BE2C (cell line): ENCODE measurements around the gene CHST11.

Experiments used
- DNase-seq: peaks from one replicate; pipeline ENCODE4 v3.0.0-alpha.2; 2020
- H3K27me3 ChIP-seq: fragments of 250-450 bp; sonication (Bioruptor Pico); 2 replicates; pipeline ENCODE4 v1.5.1; 2020; ENCODE audit warnings: mild to moderate bottlenecking
- H3K36me3 ChIP-seq: fragments of 250-450 bp; sonication (Bioruptor Pico); 2 replicates; pipeline ENCODE4 v1.5.1; 2020; ENCODE audit warnings: mild to moderate bottlenecking
- H3K4me1 ChIP-seq: fragments of 250-450 bp; sonication (Bioruptor Pico); 2 replicates; pipeline ENCODE4 v1.5.1; 2020
- H3K4me3 ChIP-seq: 2 replicates; pipeline ENCODE4 v1.5.1; 2011; ENCODE audit warnings: low read depth, low read length
- H3K9me3 ChIP-seq: fragments of 250-450 bp; sonication (Bioruptor Pico); 2 replicates; pipeline ENCODE4 v1.5.1; 2020
- TF ChIP-seq, protein P1 (sequence below): IDR thresholded peaks from 2 replicates; pipeline ENCODE4 v1.5.1; 2012; ENCODE audit warnings: mild to moderate bottlenecking, low read depth, low read length

Gene CHST11

DNA sequence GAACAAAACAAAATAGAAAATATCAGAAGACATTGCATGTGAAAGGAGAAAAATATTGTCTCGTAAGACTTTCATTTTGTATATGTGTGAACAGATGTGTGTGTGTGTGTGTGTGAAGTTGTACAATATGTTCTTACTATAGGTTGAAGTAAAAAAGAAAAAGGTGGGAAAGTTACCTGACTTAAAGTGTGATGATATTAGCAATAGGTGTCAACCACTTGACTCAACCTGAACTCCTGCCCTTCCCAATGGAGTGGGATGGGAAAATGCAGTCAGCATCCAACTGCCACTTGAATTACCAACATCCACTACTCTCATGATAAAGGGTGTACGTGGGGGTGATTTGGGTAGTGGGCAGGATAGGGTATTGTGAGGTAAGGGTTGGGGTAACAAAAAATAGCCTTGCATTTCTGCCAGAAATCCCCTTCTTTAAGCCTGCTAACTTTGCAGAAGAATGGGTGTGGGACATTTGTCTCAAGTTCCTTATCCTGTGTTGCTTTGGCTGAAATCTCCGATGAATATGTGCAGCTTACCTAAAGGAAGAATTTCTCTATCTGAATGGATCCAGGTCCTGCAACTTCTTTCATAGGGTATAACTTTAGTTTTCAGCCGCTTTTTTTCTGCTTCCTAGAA lies 181.6 kb downstream of the CHST11 start:
- Histone ChIP-seq H3K27me3 (no peaks in the 10 kb centered on the region), H3K4me3 (no peak overlapping the region), H3K36me3 (no peaks in the 10 kb centered on the region), H3K4me1 (no peaks in the 10 kb centered on the region), H3K9me3 (no peaks in the 10 kb centered on the region; the same call in none of the 2 replicates)
- DNase-seq, result no peak
- TF ChIP-seq, protein P1, sequence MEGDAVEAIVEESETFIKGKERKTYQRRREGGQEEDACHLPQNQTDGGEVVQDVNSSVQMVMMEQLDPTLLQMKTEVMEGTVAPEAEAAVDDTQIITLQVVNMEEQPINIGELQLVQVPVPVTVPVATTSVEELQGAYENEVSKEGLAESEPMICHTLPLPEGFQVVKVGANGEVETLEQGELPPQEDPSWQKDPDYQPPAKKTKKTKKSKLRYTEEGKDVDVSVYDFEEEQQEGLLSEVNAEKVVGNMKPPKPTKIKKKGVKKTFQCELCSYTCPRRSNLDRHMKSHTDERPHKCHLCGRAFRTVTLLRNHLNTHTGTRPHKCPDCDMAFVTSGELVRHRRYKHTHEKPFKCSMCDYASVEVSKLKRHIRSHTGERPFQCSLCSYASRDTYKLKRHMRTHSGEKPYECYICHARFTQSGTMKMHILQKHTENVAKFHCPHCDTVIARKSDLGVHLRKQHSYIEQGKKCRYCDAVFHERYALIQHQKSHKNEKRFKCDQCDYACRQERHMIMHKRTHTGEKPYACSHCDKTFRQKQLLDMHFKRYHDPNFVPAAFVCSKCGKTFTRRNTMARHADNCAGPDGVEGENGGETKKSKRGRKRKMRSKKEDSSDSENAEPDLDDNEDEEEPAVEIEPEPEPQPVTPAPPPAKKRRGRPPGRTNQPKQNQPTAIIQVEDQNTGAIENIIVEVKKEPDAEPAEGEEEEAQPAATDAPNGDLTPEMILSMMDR, result no peak

DNA sequence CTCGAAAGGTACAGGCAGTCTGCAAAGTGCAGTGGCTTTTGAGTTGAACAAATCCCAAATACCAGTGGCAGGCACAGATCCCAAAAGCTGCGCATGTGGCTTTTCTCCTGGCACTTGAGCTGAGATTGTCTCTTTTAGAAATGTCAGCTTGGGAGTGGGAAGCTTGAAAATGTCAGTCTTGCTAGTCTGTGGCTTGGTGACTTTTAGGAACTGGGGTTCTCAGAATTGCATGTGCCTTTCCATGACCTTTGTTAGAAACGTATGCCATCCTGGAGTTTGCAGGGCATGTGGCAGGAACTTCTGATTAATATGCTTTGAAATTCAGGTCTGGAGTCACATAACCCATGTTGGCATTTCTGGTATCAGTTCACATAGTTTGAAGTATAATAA lies 182.1 kb downstream of the CHST11 start:
- no peaks in the 10 kb centered on the region for H3K27me3 ChIP-seq

DNA sequence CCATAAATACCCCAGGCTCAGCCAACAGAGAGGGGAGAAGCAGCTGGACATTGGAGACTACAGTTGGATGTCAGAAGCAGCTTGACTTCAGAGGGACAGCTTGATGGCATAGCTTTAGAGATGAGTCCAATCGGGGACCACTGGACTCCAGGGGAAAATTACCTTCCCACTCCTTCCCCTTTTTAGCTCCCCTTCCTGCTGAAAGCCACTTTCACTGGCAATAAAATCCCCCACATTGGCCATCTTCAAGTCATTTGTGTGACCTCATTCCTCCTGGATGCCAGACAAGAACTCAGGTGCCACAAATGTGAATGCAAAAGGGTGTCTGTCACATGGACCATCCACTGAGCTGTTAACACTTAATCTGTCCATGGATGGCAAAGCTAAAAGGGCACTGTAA lies 184.2 kb downstream of the CHST11 start:
- TF ChIP-seq, protein P1, result no peak
- H3K4me1 ChIP-seq, result peaks cover 10% of the 10 kb centered on the region
- no peak for DNase-seq
- H3K27me3 ChIP-seq, result no peaks in the 10 kb centered on the region
- H3K9me3 ChIP-seq, result no peaks in the 10 kb centered on the region
- no peaks in the 10 kb centered on the region for H3K36me3 ChIP-seq
- H3K4me3 ChIP-seq, result no peak overlapping the region

More for the DNA sequence above, 182.1 kb downstream of the CHST11 start:
- TF ChIP-seq, protein P1, result no peak
- DNase-seq, result no peak
- Histone ChIP-seq H3K36me3 (no peaks in the 10 kb centered on the region), H3K4me3 (no peak overlapping the region), H3K4me1 (no peaks in the 10 kb centered on the region; the same call in 1 of the 2 replicates), H3K9me3 (no peaks in the 10 kb centered on the region; the same call in 1 of the 2 replicates)

DNA sequence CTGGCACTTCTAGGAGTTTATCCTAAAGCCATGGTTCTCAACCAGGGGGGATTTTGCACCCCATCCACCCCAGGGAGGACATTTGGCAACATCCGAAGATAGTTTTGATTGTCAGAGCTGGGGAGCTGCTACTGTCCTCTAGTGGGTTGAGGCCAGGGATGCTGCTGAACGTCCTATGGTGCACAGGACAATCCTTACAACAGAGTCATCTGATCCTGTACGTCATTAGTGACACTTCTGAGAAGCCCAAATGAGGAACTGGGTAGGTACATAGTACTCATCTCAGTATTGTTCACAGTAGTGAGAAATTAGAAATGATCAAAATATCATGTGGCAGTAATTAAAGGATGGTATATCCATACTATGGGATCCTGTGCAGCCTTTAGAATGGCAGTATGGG lies 185.1 kb downstream of the CHST11 start:
- no peak overlapping the region for H3K4me3 ChIP-seq
- no peaks in the 10 kb centered on the region for H3K36me3 ChIP-seq
- no peaks in the 10 kb centered on the region for H3K27me3 ChIP-seq
- DNase-seq, result no peak
- peaks cover 10% of the 10 kb centered on the region for H3K4me1 ChIP-seq
- H3K9me3 ChIP-seq, result no peaks in the 10 kb centered on the region
- TF ChIP-seq, protein P1, result peak; percentile 13; the same call in 1 of the 2 replicates

DNA sequence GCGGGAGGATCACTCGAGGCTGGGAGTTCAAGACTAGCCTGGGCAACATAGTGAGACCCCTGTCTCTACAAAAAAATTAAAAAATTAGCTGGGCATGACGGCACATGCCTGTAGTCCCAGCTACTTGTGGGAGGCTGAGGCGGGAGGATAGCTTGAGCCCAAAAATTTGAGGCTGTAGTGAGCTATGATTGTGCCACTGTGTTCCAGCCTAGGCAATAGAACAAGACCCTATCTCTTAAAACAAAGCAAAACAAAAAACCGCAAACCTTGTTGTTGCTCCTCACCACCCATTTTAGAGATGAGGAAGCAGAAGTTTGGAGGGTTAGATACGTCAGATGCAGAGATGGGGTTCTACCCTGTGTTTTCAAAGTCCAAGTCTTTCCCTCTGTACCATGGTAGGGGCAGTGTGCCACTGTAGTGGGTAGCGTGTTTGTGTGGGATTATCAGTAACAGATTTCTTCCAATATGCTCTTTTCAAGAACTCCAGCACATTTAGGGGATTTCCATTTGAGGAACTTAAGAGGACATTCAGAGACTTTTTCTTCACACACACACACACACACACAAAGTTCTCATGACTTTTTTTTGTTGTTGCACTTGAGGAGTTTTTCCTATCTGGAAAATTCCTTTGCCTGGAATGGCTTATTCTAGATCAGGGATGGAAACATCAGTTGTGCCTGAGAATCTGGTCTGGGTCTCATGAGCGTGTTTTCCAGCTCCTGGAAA lies 186.5 kb downstream of the CHST11 start:
- DNase-seq, result no peak
- TF ChIP-seq, protein P1, result no peak

More for the DNA sequence above, 186.5 kb downstream of the CHST11 start:
- H3K4me1 ChIP-seq, result peaks cover 10% of the 10 kb centered on the region
- H3K27me3 ChIP-seq, result no peaks in the 10 kb centered on the region
- no peak overlapping the region for H3K4me3 ChIP-seq
- no peaks in the 10 kb centered on the region for H3K9me3 ChIP-seq
- no peaks in the 10 kb centered on the region for H3K36me3 ChIP-seq
